Measurements from ENCODE around the gene GZMH. TPM values are rescaled to one million over a fixed set of nuclear protein-coding genes. Genes with fewer than 3 reads are reported as not detected.

GZMH gene
- total RNA-seq, 1 donor from 2014 or later, result not detected

- no peak overlapping the region for H3K4me3 ChIP-seq
- no peaks in the 10 kb centered on the region for H3K36me3 ChIP-seq
- no peak for DNase-seq (ENCODE audit: extremely low spot score in 2 of 2)
- TF ChIP-seq CTCF (IDR thresholded peaks at IDR 0.05) (no peak), POLR2A (IDR thresholded peaks at IDR 0.05) (no peak), POLR2AphosphoS5 (IDR thresholded peaks at IDR 0.05; ENCODE audit: insufficient read depth in 1 of 2, low read depth in 1 of 2) (no peak)
- no peaks in the 10 kb centered on the region for H3K9me3 ChIP-seq
- intact Hi-C loops (cut with DNase I), result no loop called here
- H3K27me3 ChIP-seq, result no peaks in the 10 kb centered on the region
- H3K4me1 ChIP-seq, result peaks cover 8% of the 10 kb centered on the region
- no peak overlapping the region for H3K27ac ChIP-seq
Observed at GRCh38 chr14:24632761-24633160, 23.3 kb upstream of the GZMH start.

DNA sequence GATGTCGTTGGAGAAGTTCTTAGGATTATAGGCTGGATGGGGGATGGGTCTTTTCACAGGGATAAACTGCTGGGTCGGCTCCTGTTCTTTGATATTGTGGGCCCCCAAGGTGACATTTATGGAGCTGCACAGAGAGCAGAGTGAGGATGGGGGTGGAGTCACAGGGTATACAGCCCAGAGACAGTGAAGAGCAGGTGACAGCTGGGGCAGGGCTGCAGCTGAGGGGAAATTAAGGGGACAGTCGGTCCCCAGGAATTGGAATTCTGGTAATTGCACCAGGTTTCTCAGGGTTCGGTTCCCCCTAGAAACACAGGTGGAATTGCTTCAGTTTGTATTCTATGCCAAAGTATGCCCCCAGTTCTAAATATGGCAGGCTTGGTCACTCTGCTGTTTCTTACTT is 22.9 kb upstream of the GZMH start:
- no peak overlapping the region for H3K27ac ChIP-seq
- intact Hi-C loops (cut with DNase I), result no loop called here
- TF ChIP-seq POLR2AphosphoS5 (IDR thresholded peaks at IDR 0.05; ENCODE audit: insufficient read depth in 1 of 2, low read depth in 1 of 2) (no peak), POLR2A (IDR thresholded peaks at IDR 0.05) (no peak), CTCF (IDR thresholded peaks at IDR 0.05) (no peak)
- H3K27me3 ChIP-seq, result no peaks in the 10 kb centered on the region
- no peaks in the 10 kb centered on the region for H3K9me3 ChIP-seq
- no peak overlapping the region for H3K4me3 ChIP-seq
- no peak for DNase-seq (ENCODE audit: extremely low spot score in 2 of 2)
- H3K36me3 ChIP-seq, result no peaks in the 10 kb centered on the region
- peaks cover 8% of the 10 kb centered on the region for H3K4me1 ChIP-seq

- DNase-seq (ENCODE audit: extremely low spot score in 2 of 2), result no peak
- TF ChIP-seq POLR2A (IDR thresholded peaks at IDR 0.05) (no peak), POLR2AphosphoS5 (IDR thresholded peaks at IDR 0.05; ENCODE audit: insufficient read depth in 1 of 2, low read depth in 1 of 2) (no peak), CTCF (IDR thresholded peaks at IDR 0.05) (no peak)
- intact Hi-C loops (cut with DNase I), result no loop called here
- Histone ChIP-seq H3K4me3 (no peak overlapping the region), H3K4me1 (peaks cover 8% of the 10 kb centered on the region), H3K27ac (no peak overlapping the region), H3K36me3 (no peaks in the 10 kb centered on the region), H3K27me3 (no peaks in the 10 kb centered on the region), H3K9me3 (no peaks in the 10 kb centered on the region)
Observed at GRCh38 chr14:24631749-24632335, 22.4 kb upstream of the GZMH start.

GRCh38 chr14:24630872-24631477 is 21.5 kb upstream of the GZMH start:
- H3K4me3 ChIP-seq, result no peak overlapping the region
- no peaks in the 10 kb centered on the region for H3K9me3 ChIP-seq
- no peak for DNase-seq (ENCODE audit: extremely low spot score in 2 of 2)
- TF ChIP-seq POLR2A (IDR thresholded peaks at IDR 0.05), result no peak
- TF ChIP-seq POLR2AphosphoS5 (IDR thresholded peaks at IDR 0.05; ENCODE audit: insufficient read depth in 1 of 2, low read depth in 1 of 2), result no peak
- TF ChIP-seq CTCF (IDR thresholded peaks at IDR 0.05), result no peak
- peaks cover 8% of the 10 kb centered on the region for H3K4me1 ChIP-seq
- H3K27ac ChIP-seq, result no peak overlapping the region
- no peaks in the 10 kb centered on the region for H3K27me3 ChIP-seq
- intact Hi-C loops (cut with DNase I), result no loop called here
- no peaks in the 10 kb centered on the region for H3K36me3 ChIP-seq

All from vagina (tissue), 2 donors.